Transverse colon (tissue), 4 donors: ENCODE measurements around the gene AK9. TPM values are rescaled to one million over a fixed set of nuclear protein-coding genes. Genes with fewer than 3 reads are reported as not detected.

Experiments
- DNase-seq: peaks from one replicate; pipeline ENCODE4 v3.0.0-alpha.2; 2019
- H3K27ac ChIP-seq, 4 donors: fragments of 200-600 bp; sonication (generic); 2 replicates each; pipeline ENCODE4 v1.5.1; 2016 to 2018; ENCODE audit warnings: inconsistent platforms in 4 of 4
- H3K27me3 ChIP-seq: fragments of 200-600 bp; sonication (generic); 2 replicates; pipeline ENCODE4 v1.5.1; 2017; ENCODE audit warnings: inconsistent platforms
- H3K36me3 ChIP-seq, 4 donors: fragments of 200-600 bp; sonication (generic); 2 replicates each; pipeline ENCODE4 v1.5.1; 2017 to 2019; ENCODE audit warnings: inconsistent platforms in 4 of 4
- H3K4me1 ChIP-seq, 4 donors: fragments of 200-600 bp; sonication (generic); 2 replicates each; pipeline ENCODE4 v1.5.1; 2017 to 2020; ENCODE audit warnings: inconsistent platforms in 4 of 4
- H3K4me3 ChIP-seq, 4 donors: fragments of 200-600 bp; sonication (generic); 1 replicate in 1 of 4; 2 replicates in 3 of 4; pipeline versions ENCODE4 v1.5.1 to v1.6.1; 2017 to 2019; ENCODE audit warnings: inconsistent platforms in 4 of 4
- H3K9me3 ChIP-seq, 2 donors: fragments of 200-600 bp; sonication (generic); 2 replicates each; pipeline ENCODE4 v1.5.1; 2017 to 2019; ENCODE audit warnings: inconsistent platforms in 2 of 2
- EP300 ChIP-seq: sonication (generic); formaldehyde crosslinking; IDR thresholded peaks from one replicate; pipeline ENCODE4 v1.6.1; 2017; ENCODE audit warnings: antibody characterized with exemption, low read depth
- POLR2A ChIP-seq: fragments of 450-650 bp; IDR thresholded peaks from one replicate; pipeline ENCODE4 v1.6.1; 2016; ENCODE audit warnings: antibody characterized with exemption, mild to moderate bottlenecking, moderate library complexity
- POLR2AphosphoS5 ChIP-seq, 3 donors: sonication (generic); formaldehyde crosslinking; IDR thresholded peaks; one replicate each; pipeline ENCODE4 v1.6.1; 2016; ENCODE audit warnings: antibody characterized with exemption in 3 of 3
- WGBS, 2 donors: methylation state at CpG; one replicate each; pipeline ENCODE4 v1.1.5; 2018; ENCODE audit warnings: low coverage in 1 of 2; 5-methylcytosine and 5-hydroxymethylcytosine counted together
- in situ Hi-C, 4 donors: fragments of 200-750 bp; cut with MboI; loops; one replicate each; pipeline versions ENCODE4 v1.15.0 to v1.15.1; 2017; ENCODE audit warnings: low sequenced_read_pairs in 3 of 4, low pct_ligation_motif_present in 1 of 4, low pct_unique_long_range_greater_than_20kb in 1 of 4
- intact Hi-C: fragments of 100-400 bp; cut with DNase I; formaldehyde crosslinking; loops from one replicate; pipeline ENCODE4 v1.15.1; 2023; ENCODE audit warnings: low total_unique reads
- total RNA-seq, 4 donors: library from RNA; depleted of rRNA; stranded (reverse); fragments of >200 nt; gene quantifications; one replicate each; pipeline ENCODE4 v1.1.0, GENCODE V29; 2016
- TF ChIP-seq, protein P1 (sequence below), 5 experiments: fragments of 200-600 bp in 3 of 5; fragments of 450-650 bp in 2 of 5; sonication (generic) in 3 of 5; IDR thresholded peaks; 1 replicate in 2 of 5; 2 replicates in 3 of 5; pipeline ENCODE4 v1.5.1; 2016 to 2017; ENCODE audit warnings: antibody characterized with exemption in 5 of 5, inconsistent platforms in 3 of 5, mild to moderate bottlenecking in 2 of 5, moderate library complexity in 1 of 5

Gene AK9
- total RNA-seq, 4 donors from 2014 or later, result 12.0 to 32.0 (median 23.2) TPM

DNA sequence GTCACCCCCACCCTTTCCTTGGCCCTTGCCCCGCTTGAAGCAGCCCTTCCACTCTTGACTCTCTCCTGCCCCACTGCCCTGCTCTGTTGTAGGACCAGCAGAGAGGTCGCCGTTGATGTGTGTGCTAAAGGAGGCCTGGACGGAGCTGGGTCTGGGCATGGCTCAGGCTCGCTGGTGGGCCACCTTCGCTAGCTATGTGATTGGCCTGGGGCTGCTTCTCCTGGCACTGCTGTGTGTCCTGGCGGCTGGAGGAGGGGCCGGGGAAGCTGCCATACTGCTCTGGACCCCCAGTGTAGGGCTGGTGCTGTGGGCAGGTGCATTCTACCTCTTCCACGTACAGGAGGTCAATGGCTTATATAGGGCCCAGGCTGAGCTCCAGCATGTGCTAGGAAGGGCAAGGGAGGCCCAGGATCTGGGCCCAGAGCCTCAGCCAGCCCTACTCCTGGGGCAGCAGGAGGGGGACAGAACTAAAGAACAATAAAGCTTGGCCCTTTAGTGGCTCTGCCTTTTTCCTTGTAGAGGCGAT is 247.5 kb downstream of the AK9 start:
- in situ Hi-C loops, result loop anchor here in 1 of 4 donors (25.0 kb wide), 1 partner anchor 244 kb away; the partner anchor contains the start of genes AK9 and FIG4
- intact Hi-C loops, result no loop called here
- Histone ChIP-seq H3K4me1 (peaks cover 0 to 31% (median 9%) of the 10 kb centered on the region in 4 donors), H3K9me3 (no peaks in the 10 kb centered on the region), H3K4me3 (no peak overlapping the region), H3K27ac (no peak overlapping the region), H3K36me3 (no peaks in the 10 kb centered on the region), H3K27me3 (no peaks in the 10 kb centered on the region)
- no peak for DNase-seq
- TF ChIP-seq POLR2AphosphoS5 (IDR thresholded peaks at IDR 0.05), result no peak
- TF ChIP-seq, protein P1, sequence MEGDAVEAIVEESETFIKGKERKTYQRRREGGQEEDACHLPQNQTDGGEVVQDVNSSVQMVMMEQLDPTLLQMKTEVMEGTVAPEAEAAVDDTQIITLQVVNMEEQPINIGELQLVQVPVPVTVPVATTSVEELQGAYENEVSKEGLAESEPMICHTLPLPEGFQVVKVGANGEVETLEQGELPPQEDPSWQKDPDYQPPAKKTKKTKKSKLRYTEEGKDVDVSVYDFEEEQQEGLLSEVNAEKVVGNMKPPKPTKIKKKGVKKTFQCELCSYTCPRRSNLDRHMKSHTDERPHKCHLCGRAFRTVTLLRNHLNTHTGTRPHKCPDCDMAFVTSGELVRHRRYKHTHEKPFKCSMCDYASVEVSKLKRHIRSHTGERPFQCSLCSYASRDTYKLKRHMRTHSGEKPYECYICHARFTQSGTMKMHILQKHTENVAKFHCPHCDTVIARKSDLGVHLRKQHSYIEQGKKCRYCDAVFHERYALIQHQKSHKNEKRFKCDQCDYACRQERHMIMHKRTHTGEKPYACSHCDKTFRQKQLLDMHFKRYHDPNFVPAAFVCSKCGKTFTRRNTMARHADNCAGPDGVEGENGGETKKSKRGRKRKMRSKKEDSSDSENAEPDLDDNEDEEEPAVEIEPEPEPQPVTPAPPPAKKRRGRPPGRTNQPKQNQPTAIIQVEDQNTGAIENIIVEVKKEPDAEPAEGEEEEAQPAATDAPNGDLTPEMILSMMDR (IDR thresholded peaks at IDR 0.05), result no peak
- no peak for TF ChIP-seq EP300
- no peak for TF ChIP-seq POLR2A
- WGBS, 2 donors, result 92% methylated on average over 10 of the region's 10 CpGs; no CpG with 5 or more reads in 1 of the 2 donors

Other genes starting within 250 kb of the AK9 start
- 100 to 1,000 TPM in 2 of 4 donors, 10 to 100 TPM in 2; 85.3 to 241 (median 121) TPM for gene MICAL1, start 235.4 kb downstream of the AK9 start, total RNA-seq
- 1 to 10 TPM; 3.0 to 7.8 (median 5.7) TPM for gene ZBTB24, start 208.0 kb downstream of the AK9 start, total RNA-seq
- 10 to 100 TPM in 3 of 4 donors, 1 to 10 TPM in 1; 3.7 to 21.6 (median 15.2) TPM for gene FIG4, start 94 bp upstream of the AK9 start, total RNA-seq